GM23338 (cell line): ENCODE data around the gene SLC8A3. TPM values are rescaled to one million over a fixed set of nuclear protein-coding genes. Genes with fewer than 3 reads are reported as not detected.

Source experiments
- ATAC-seq: fragments of 200-7000 bp; cut with Tn5 transposase; 3 replicates; pipeline ENCODE4 v1.9.1; 2020
- DNase-seq: peaks from one replicate; pipeline ENCODE4 v3.0.0-alpha.2; 2015; ENCODE audit warnings: low spot score
- H2AFZ ChIP-seq: fragments of 200-600 bp; sonication (generic); 2 replicates; pipeline ENCODE4 v1.8.0; 2016; ENCODE audit warnings: antibody characterized with exemption, mild to moderate bottlenecking, moderate library complexity
- H3F3A ChIP-seq: fragments of 200-600 bp; sonication (generic); replicated peaks from 2 replicates; pipeline ENCODE4 v1.8.0; 2017; ENCODE audit warnings: antibody characterized with exemption, mixed run types, low read depth
- H3K27ac ChIP-seq: fragments of 200-600 bp; sonication (generic); 2 replicates; pipeline ENCODE4 v1.6.1; 2016; ENCODE audit warnings: low read depth
- H3K27me3 ChIP-seq: fragments of 200-600 bp; sonication (generic); 2 replicates; pipeline ENCODE4 v1.8.0; 2016; ENCODE audit warnings: mild to moderate bottlenecking, mixed run types, moderate library complexity; ENCODE audit not compliant: insufficient read depth
- H3K36me3 ChIP-seq: fragments of 200-600 bp; sonication (generic); 2 replicates; pipeline ENCODE4 v1.8.0; 2016; ENCODE audit warnings: mild to moderate bottlenecking; ENCODE audit not compliant: insufficient read depth
- H3K4me1 ChIP-seq: fragments of 200-600 bp; sonication (generic); 2 replicates; pipeline ENCODE4 v1.8.0; 2016; ENCODE audit warnings: mild to moderate bottlenecking, moderate library complexity; ENCODE audit not compliant: insufficient read depth
- H3K4me2 ChIP-seq: fragments of 200-600 bp; sonication (generic); 2 replicates; pipeline ENCODE4 v1.7.1; 2017; ENCODE audit warnings: mixed run types
- H3K4me3 ChIP-seq: fragments of 200-600 bp; sonication (generic); 2 replicates; pipeline ENCODE4 v1.6.1; 2016; ENCODE audit warnings: mixed run types
- H3K79me2 ChIP-seq: fragments of 200-600 bp; sonication (generic); replicated peaks from 2 replicates; pipeline ENCODE4 v1.8.0; 2017; ENCODE audit warnings: mild to moderate bottlenecking; ENCODE audit not compliant: insufficient read depth
- H3K9me2 ChIP-seq: fragments of 200-600 bp; sonication (generic); 2 replicates; pipeline ENCODE4 v1.8.0; 2017; ENCODE audit not compliant: insufficient read depth
- H4K20me1 ChIP-seq: fragments of 200-600 bp; sonication (generic); replicated peaks from 2 replicates; pipeline ENCODE4 v1.8.0; 2017; ENCODE audit warnings: mild to moderate bottlenecking; ENCODE audit not compliant: insufficient read depth
- H3K27ac Mint-ChIP-seq: 2 replicates; pipeline ENCODE4 v1.8.0; 2020; ENCODE audit warnings: inconsistent platforms, mild to moderate bottlenecking, moderate library complexity, mixed read lengths
- H3K27me3 Mint-ChIP-seq: 3 replicates; pipeline ENCODE4 v1.8.0; 2022; ENCODE audit warnings: low read depth, mild to moderate bottlenecking, moderate library complexity, mixed read lengths, inconsistent platforms; ENCODE audit not compliant: insufficient read depth, poor library complexity
- H3K36me3 Mint-ChIP-seq: 3 replicates; pipeline ENCODE4 v1.8.0; 2021; ENCODE audit warnings: low read depth, mild to moderate bottlenecking, inconsistent platforms, moderate library complexity, mixed read lengths
- H3K4me1 Mint-ChIP-seq: 3 replicates; pipeline ENCODE4 v1.8.0; 2020; ENCODE audit warnings: mild to moderate bottlenecking, inconsistent platforms, mixed read lengths
- H3K4me3 Mint-ChIP-seq: 3 replicates; pipeline ENCODE4 v1.8.0; 2021; ENCODE audit warnings: moderate library complexity, mild to moderate bottlenecking, inconsistent platforms, mixed read lengths
- H3K9me3 Mint-ChIP-seq: 3 replicates; pipeline ENCODE4 v1.8.0; 2020; ENCODE audit warnings: moderate library complexity, mild to moderate bottlenecking, inconsistent platforms, mixed read lengths
- CREB1 ChIP-seq: fragments of 250-450 bp; sonication (Bioruptor Pico); IDR thresholded peaks from 2 replicates; pipeline ENCODE4 v1.5.0; 2020; ENCODE audit warnings: low read depth, mild to moderate bottlenecking, moderate library complexity
- EZH2 ChIP-seq: fragments of 200-600 bp; sonication (generic); IDR thresholded peaks from one replicate; pipeline ENCODE4 v1.8.0; 2017; ENCODE audit warnings: antibody characterized with exemption, mild to moderate bottlenecking, low read depth; ENCODE audit not compliant: unreplicated experiment
- EZH2phosphoT487 ChIP-seq: fragments of 200-600 bp; sonication (generic); IDR thresholded peaks from one replicate; pipeline ENCODE4 v1.8.1; 2018; ENCODE audit warnings: antibody characterized with exemption; ENCODE audit not compliant: unreplicated experiment
- POLR2AphosphoS5 ChIP-seq: IDR thresholded peaks from 2 replicates; pipeline ENCODE4 v1.6.1; 2016; ENCODE audit warnings: antibody characterized with exemption, low read depth
- STAT1 ChIP-seq: IDR thresholded peaks from one replicate; pipeline ENCODE4 v1.6.1; 2016; ENCODE audit warnings: antibody characterized with exemption; ENCODE audit not compliant: unreplicated experiment
- ZNF114 ChIP-seq: fragments of 250-450 bp; sonication (Bioruptor Pico); IDR thresholded peaks from 2 replicates; pipeline ENCODE4 v1.5.0; 2020; ENCODE audit warnings: mild to moderate bottlenecking, moderate library complexity
- ZNF462 ChIP-seq: fragments of 250-450 bp; sonication (Bioruptor Pico); IDR thresholded peaks from 2 replicates; pipeline ENCODE4 v1.5.0; 2020; ENCODE audit warnings: mild to moderate bottlenecking, moderate library complexity
- polyA plus RNA-seq: library from polyadenylated mRNA; unstranded; fragments of >200 nt; fragmentation: Nextera tagmentation; extraction: Ambion mirVana; gene quantifications from 2 replicates; pipeline ENCODE4 v1.2.1, GENCODE V29; 2016
- total RNA-seq: library from RNA; depleted of rRNA; stranded (reverse); fragments of >200 nt; shearing (Covaris generic); gene quantifications from 2 replicates; pipeline ENCODE4 v1.2.3, GENCODE V29; 2014
- TF ChIP-seq, protein P1 (sequence below): IDR thresholded peaks from 2 replicates; pipeline ENCODE4 v1.6.1; 2016; ENCODE audit warnings: antibody characterized with exemption
- TF ChIP-seq, protein P2 (sequence below): IDR thresholded peaks from one replicate; pipeline ENCODE4 v1.6.1; 2018; ENCODE audit warnings: antibody characterized with exemption; ENCODE audit not compliant: unreplicated experiment

SLC8A3 gene
- total and polyA plus RNA-seq, 2 experiments from 2014 or later = 0.82 to 2.0 TPM

DNA sequence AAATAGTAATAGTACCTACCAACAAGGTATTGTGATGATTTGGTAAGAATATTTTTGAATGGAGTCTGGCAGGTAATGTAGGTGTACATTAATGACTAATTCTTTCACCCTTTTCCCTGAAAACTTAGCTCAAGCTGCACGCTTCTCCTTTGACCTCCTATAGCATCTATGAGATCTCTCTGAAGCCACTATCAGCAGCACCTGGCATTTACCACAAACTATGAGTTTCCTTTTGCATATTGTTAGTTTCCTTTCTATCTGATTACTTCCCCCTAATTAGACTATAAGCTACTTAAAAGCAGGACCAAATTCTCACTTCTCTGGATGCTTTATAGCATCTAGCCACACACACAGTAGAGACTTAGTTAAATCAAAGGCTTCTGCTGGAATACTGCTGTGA lies 48.1 kb downstream of the SLC8A3 start (continued):
- no peak for TF ChIP-seq ZNF462 (CRISPR knock-in tag)
- no peak for TF ChIP-seq ZNF114 (CRISPR knock-in tag)
- TF ChIP-seq CREB1 (CRISPR knock-in tag) = no peak

- peaks cover 7% of the 10 kb centered on the region; the same call in 2 of the 3 replicates for H3K4me1 Mint-ChIP-seq
- H3K4me2 ChIP-seq = no peak overlapping the region
- DNase-seq (no peak), ATAC-seq (no peak)
- no peak overlapping the region for H3K27ac Mint-ChIP-seq
- H3K9me2 ChIP-seq = peaks cover 8% of the 10 kb centered on the region; the same call in 1 of the 2 replicates
- H3K27ac ChIP-seq = no peak overlapping the region
- H3K79me2 ChIP-seq = no peaks in the 10 kb centered on the region
- H4K20me1 ChIP-seq = no peaks in the 10 kb centered on the region
- no peaks in the 10 kb centered on the region for H3K36me3 Mint-ChIP-seq
- no peaks in the 10 kb centered on the region for H3K9me3 Mint-ChIP-seq
- no peaks in the 10 kb centered on the region for H3F3A ChIP-seq
- no peaks in the 10 kb centered on the region for H3K4me1 ChIP-seq
- no peak overlapping the region for H2AFZ ChIP-seq
- H3K4me3 Mint-ChIP-seq = no peak overlapping the region
- H3K27me3 ChIP-seq = no peaks in the 10 kb centered on the region
- no peak overlapping the region for H3K4me3 ChIP-seq
- peaks cover 3% of the 10 kb centered on the region for H3K27me3 Mint-ChIP-seq
- no peaks in the 10 kb centered on the region for H3K36me3 ChIP-seq
- no peak for TF ChIP-seq EZH2
- TF ChIP-seq, protein P1, sequence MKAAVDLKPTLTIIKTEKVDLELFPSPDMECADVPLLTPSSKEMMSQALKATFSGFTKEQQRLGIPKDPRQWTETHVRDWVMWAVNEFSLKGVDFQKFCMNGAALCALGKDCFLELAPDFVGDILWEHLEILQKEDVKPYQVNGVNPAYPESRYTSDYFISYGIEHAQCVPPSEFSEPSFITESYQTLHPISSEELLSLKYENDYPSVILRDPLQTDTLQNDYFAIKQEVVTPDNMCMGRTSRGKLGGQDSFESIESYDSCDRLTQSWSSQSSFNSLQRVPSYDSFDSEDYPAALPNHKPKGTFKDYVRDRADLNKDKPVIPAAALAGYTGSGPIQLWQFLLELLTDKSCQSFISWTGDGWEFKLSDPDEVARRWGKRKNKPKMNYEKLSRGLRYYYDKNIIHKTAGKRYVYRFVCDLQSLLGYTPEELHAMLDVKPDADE = no peak
- TF ChIP-seq, protein P2, sequence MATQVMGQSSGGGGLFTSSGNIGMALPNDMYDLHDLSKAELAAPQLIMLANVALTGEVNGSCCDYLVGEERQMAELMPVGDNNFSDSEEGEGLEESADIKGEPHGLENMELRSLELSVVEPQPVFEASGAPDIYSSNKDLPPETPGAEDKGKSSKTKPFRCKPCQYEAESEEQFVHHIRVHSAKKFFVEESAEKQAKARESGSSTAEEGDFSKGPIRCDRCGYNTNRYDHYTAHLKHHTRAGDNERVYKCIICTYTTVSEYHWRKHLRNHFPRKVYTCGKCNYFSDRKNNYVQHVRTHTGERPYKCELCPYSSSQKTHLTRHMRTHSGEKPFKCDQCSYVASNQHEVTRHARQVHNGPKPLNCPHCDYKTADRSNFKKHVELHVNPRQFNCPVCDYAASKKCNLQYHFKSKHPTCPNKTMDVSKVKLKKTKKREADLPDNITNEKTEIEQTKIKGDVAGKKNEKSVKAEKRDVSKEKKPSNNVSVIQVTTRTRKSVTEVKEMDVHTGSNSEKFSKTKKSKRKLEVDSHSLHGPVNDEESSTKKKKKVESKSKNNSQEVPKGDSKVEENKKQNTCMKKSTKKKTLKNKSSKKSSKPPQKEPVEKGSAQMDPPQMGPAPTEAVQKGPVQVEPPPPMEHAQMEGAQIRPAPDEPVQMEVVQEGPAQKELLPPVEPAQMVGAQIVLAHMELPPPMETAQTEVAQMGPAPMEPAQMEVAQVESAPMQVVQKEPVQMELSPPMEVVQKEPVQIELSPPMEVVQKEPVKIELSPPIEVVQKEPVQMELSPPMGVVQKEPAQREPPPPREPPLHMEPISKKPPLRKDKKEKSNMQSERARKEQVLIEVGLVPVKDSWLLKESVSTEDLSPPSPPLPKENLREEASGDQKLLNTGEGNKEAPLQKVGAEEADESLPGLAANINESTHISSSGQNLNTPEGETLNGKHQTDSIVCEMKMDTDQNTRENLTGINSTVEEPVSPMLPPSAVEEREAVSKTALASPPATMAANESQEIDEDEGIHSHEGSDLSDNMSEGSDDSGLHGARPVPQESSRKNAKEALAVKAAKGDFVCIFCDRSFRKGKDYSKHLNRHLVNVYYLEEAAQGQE = no peak
- TF ChIP-seq STAT1 = no peak
- TF ChIP-seq POLR2AphosphoS5 = no peak
- no peak for TF ChIP-seq CREB1 (CRISPR knock-in tag)
- TF ChIP-seq EZH2phosphoT487 = no peak
Measured at GRCh38 chr14:70139384-70139783, 49.4 kb downstream of the SLC8A3 start.
